GM19455 (cell line): ENCODE results near the gene EBF4.
A peak's percentile ranks its signal among the peaks of the same experiment; 100 is the strongest.

Experiments
- ATAC-seq: cut with Tn5 transposase; IDR thresholded peaks from one replicate; pipeline ENCODE4 v1.9.1; 2021; ENCODE audit not compliant: unreplicated experiment

Gene EBF4

GRCh38 chr20:2692036-2692885 lies at the start of gene EBF4:
Gene EBF4 (plus strand): TSS chr20:2692780. CDS start chr20:2693646, 866 bp downstream.
- ATAC-seq = no peak

- no peak for ATAC-seq
These were observed 48.9 kb upstream of the EBF4 start for GRCh38 chr20:2643708-2644107.

GRCh38 chr20:2651772-2652723 lies 40.5 kb upstream of the EBF4 start, which contains the start of gene NOP56:
Gene NOP56 (plus strand): TSS chr20:2652632. CDS start chr20:2652661, 29 bp downstream.
- peak; percentile 78 for ATAC-seq

- ATAC-seq = peak; percentile 40
These were observed 39.6 kb upstream of the EBF4 start for GRCh38 chr20:2652724-2653555.

GRCh38 chr20:2653556-2654383 lies 38.8 kb upstream of the EBF4 start:
- no peak for ATAC-seq

- ATAC-seq = no peak
These were observed 38.2 kb upstream of the EBF4 start for GRCh38 chr20:2654384-2654822.

- ATAC-seq = no peak
These were observed 37.7 kb upstream of the EBF4 start for GRCh38 chr20:2654831-2655230.

- ATAC-seq = no peak
These were observed 37.1 kb upstream of the EBF4 start for GRCh38 chr20:2655331-2656116.

- no peak for ATAC-seq
These were observed 36.0 kb upstream of the EBF4 start for GRCh38 chr20:2656471-2657117.

GRCh38 chr20:2657241-2657640 lies 35.3 kb upstream of the EBF4 start:
- ATAC-seq = no peak

- no peak for ATAC-seq
These were observed 34.9 kb upstream of the EBF4 start for GRCh38 chr20:2657674-2658073.

- ATAC-seq = no peak
These were observed 33.9 kb upstream of the EBF4 start for GRCh38 chr20:2658414-2659354.

GRCh38 chr20:2659547-2659946 lies 33.0 kb upstream of the EBF4 start:
- no peak for ATAC-seq

GRCh38 chr20:2663364-2663886 lies 29.2 kb upstream of the EBF4 start:
- no peak for ATAC-seq

- peak; percentile 89 for ATAC-seq
These were observed 28.5 kb upstream of the EBF4 start, which contains the start of gene IDH3B for GRCh38 chr20:2663887-2664719. Gene IDH3B (minus strand): TSS chr20:2664216. CDS start chr20:2664188, 28 bp downstream.

- ATAC-seq = no peak
These were observed 20.6 kb upstream of the EBF4 start for GRCh38 chr20:2671977-2672376.
